Body of pancreas (tissue), 4 donors: Measurements from ENCODE around the gene TMC3. TPM values are rescaled to one million over a fixed set of nuclear protein-coding genes. Genes with fewer than 3 reads are reported as not detected.

ENCODE experiments used
- ATAC-seq: fragments of 150-250 bp; one replicate; pipeline ENCODE4 v1.9.1; 2016
- DNase-seq, 4 donors: peaks; one replicate each; pipeline ENCODE4 v3.0.0-alpha.2; 2019
- H3K27ac ChIP-seq, 4 donors: fragments of 200-600 bp; sonication (generic); 1 replicate in 3 of 4; 2 replicates in 1 of 4; pipeline versions ENCODE4 v1.5.1 to v1.6.1; 2016 to 2019; ENCODE audit warnings: mild to moderate bottlenecking in 1 of 4, mixed read lengths in 1 of 4, moderate library complexity in 1 of 4
- H3K27me3 ChIP-seq, 2 donors: fragments of 200-600 bp; sonication (generic); one replicate each; pipeline ENCODE4 v1.6.0; 2016; ENCODE audit warnings: mild to moderate bottlenecking in 1 of 2
- H3K36me3 ChIP-seq, 2 donors: fragments of 200-600 bp; sonication (generic); replicated peaks in 1 of 2; 2 replicates each; pipeline ENCODE4 v1.5.1; 2016; ENCODE audit warnings: low read depth in 2 of 2; ENCODE audit not compliant: insufficient read depth in 1 of 2
- H3K4me1 ChIP-seq: fragments of 200-600 bp; sonication (generic); one replicate; pipeline ENCODE4 v1.6.0; 2016
- H3K4me3 ChIP-seq, 2 donors: fragments of 200-600 bp; sonication (generic); 1 replicate in 1 of 2; 2 replicates in 1 of 2; pipeline ENCODE4 v1.5.1; 2016 to 2019
- H3K9me3 ChIP-seq, 3 donors: fragments of 200-600 bp; sonication (generic); 1 replicate in 2 of 3; 2 replicates in 1 of 3; pipeline ENCODE4 v1.5.1; 2016
- CTCF ChIP-seq, 7 experiments: fragments of 450-650 bp in 4 of 7; fragments of 200-600 bp in 3 of 7; sonication (generic) in 3 of 7; IDR thresholded peaks; one replicate each; pipeline ENCODE4 v1.5.1; 2016 to 2019; ENCODE audit warnings: antibody characterized with exemption in 7 of 7
- POLR2A ChIP-seq, 3 donors: fragments of 450-650 bp; IDR thresholded peaks; one replicate each; pipeline ENCODE4 v1.6.1; 2016; ENCODE audit warnings: antibody characterized with exemption in 3 of 3, mild to moderate bottlenecking in 2 of 3
- WGBS, 2 donors: methylation state at CpG; one replicate each; pipeline ENCODE4 v1.1.5; 2017; 5-methylcytosine and 5-hydroxymethylcytosine counted together
- intact Hi-C: fragments of 100-400 bp; cut with DNase I; formaldehyde crosslinking; loops from one replicate; pipeline ENCODE4 v1.15.1; 2023
- total RNA-seq, 2 donors: library from RNA; depleted of rRNA; stranded (reverse); fragments of >200 nt; gene quantifications; one replicate each; pipeline ENCODE4 v1.1.0, GENCODE V29; 2016

TMC3 gene
- total RNA-seq, 2 donors from 2014 or later, result 0.33 TPM; not detected in 1

DNA sequence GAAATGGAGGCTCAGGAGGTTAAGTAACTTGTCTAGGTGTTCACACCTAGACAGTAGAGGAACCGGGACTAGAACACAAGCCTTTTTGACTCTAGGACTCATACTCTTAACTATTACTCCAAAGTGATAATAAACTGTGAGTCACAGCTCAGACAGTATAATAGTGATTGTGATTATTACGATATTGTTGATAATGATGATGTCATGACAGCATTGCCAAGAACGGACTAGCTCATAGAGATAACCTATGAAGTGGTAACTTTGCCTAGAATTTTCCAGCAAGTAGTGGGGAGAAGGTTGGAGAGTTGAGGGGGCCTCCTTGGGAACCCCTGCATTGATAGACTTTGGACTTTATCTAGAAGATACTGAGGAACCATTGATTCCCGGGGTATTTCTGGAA is 84.1 kb downstream of the TMC3 start:
- H3K27me3 ChIP-seq, result no peaks in the 10 kb centered on the region
- no peaks in the 10 kb centered on the region for H3K36me3 ChIP-seq
- no peak for TF ChIP-seq CTCF (IDR thresholded peaks at IDR 0.05)
- no peak for TF ChIP-seq POLR2A (IDR thresholded peaks at IDR 0.05)
- H3K4me3 ChIP-seq, result no peak overlapping the region
- no peaks in the 10 kb centered on the region for H3K4me1 ChIP-seq
- no peak for DNase-seq
- intact Hi-C loops, result no loop called here
- no peak for ATAC-seq
- no peak overlapping the region for H3K27ac ChIP-seq
- 71 to 84% methylated on average over 4 of the region's 4 CpGs for WGBS, 2 donors
- no peaks in the 10 kb centered on the region for H3K9me3 ChIP-seq

- H3K36me3 ChIP-seq, result no peaks in the 10 kb centered on the region
- no peak overlapping the region for H3K4me3 ChIP-seq
- 82 to 83% methylated on average over 8 of the region's 8 CpGs for WGBS, 2 donors
- H3K9me3 ChIP-seq, result no peaks in the 10 kb centered on the region
- H3K27me3 ChIP-seq, result no peaks in the 10 kb centered on the region
- TF ChIP-seq POLR2A (IDR thresholded peaks at IDR 0.05) (no peak), CTCF (IDR thresholded peaks at IDR 0.05) (no peak)
- no peak for ATAC-seq
- no peak overlapping the region for H3K27ac ChIP-seq
- no peak for DNase-seq
- intact Hi-C loops, result no loop called here
- H3K4me1 ChIP-seq, result no peaks in the 10 kb centered on the region
Measured at GRCh38 chr15:81288616-81289015, 85.4 kb downstream of the TMC3 start.

- H3K36me3 ChIP-seq, result no peaks in the 10 kb centered on the region
- ATAC-seq (no peak), DNase-seq (no peak)
- H3K27me3 ChIP-seq, result no peaks in the 10 kb centered on the region
- H3K4me1 ChIP-seq, result no peaks in the 10 kb centered on the region
- no peak for TF ChIP-seq CTCF (IDR thresholded peaks at IDR 0.05)
- no peak for TF ChIP-seq POLR2A (IDR thresholded peaks at IDR 0.05)
- WGBS, 2 donors, result 91 to 93% methylated on average over 3 of the region's 3 CpGs
- intact Hi-C loops, result no loop called here
- no peak overlapping the region for H3K27ac ChIP-seq
- H3K9me3 ChIP-seq, result no peaks in the 10 kb centered on the region
- H3K4me3 ChIP-seq, result no peak overlapping the region
Measured at GRCh38 chr15:81288040-81288439, 86.0 kb downstream of the TMC3 start.

DNA sequence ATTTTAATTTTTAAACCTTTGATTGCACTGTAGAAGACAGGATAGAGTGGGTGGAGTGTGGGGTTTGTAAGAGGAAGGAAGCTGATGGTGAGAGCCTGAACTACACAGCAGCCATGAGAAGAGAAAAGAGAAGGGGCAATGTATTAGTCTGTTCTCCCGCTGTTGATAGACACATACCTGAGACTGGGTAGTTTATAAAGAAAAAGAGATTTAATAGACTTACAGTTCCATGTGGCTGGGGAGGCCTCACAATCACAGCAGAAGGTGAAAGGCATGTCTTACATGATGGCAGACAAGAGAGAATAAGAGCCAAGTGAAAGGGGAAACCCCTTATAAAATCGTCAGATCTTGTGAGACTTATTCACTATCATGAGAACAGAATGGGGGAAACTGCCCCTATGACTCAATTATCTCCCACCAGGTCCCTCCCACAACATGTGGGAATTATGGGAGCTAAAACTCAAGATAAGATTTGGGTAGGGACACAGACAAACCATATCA is 87.3 kb downstream of the TMC3 start:
- Histone ChIP-seq H3K9me3 (no peaks in the 10 kb centered on the region), H3K4me3 (no peak overlapping the region), H3K4me1 (no peaks in the 10 kb centered on the region), H3K27ac (no peak overlapping the region), H3K36me3 (no peaks in the 10 kb centered on the region), H3K27me3 (no peaks in the 10 kb centered on the region)
- TF ChIP-seq POLR2A (IDR thresholded peaks at IDR 0.05) (no peak), CTCF (IDR thresholded peaks at IDR 0.05) (no peak)
- no peak for DNase-seq
- ATAC-seq, result no peak
- WGBS, 2 donors, result 64 to 72% methylated on average over 2 of the region's 2 CpGs
- intact Hi-C loops, result no loop called here

- ATAC-seq (no peak), DNase-seq (no peak)
- intact Hi-C loops, result no loop called here
- Histone ChIP-seq H3K27me3 (no peaks in the 10 kb centered on the region), H3K4me1 (no peaks in the 10 kb centered on the region), H3K4me3 (no peak overlapping the region), H3K27ac (no peak overlapping the region), H3K36me3 (no peaks in the 10 kb centered on the region), H3K9me3 (no peaks in the 10 kb centered on the region)
- TF ChIP-seq POLR2A (IDR thresholded peaks at IDR 0.05) (no peak), CTCF (IDR thresholded peaks at IDR 0.05) (no peak)
- WGBS, 2 donors, result 89 to 92% methylated on average over 6 of the region's 6 CpGs
Measured at GRCh38 chr15:81285461-81285860, 88.6 kb downstream of the TMC3 start.
